C1 segment of cervical spinal cord (tissue), 14 donors: ENCODE results near the gene SH3RF3.
A peak's percentile ranks its signal among the peaks of the same experiment; 100 is the strongest.

Experiments
- DNase-seq, 14 donors: peaks; one replicate each; lab custom pipeline; 2025; lab: John Stamatoyannopoulos, UW

SH3RF3 gene

GRCh38 chr2:109238580-109238979, 109.6 kb downstream of the SH3RF3 start:
- DNase-seq: peak in 5 of 14 donors; percentile 14 to 62 (median 53)

GRCh38 chr2:109239720-109240119, 110.7 kb downstream of the SH3RF3 start:
- DNase-seq: no peak

GRCh38 chr2:109242210-109242653, 113.2 kb downstream of the SH3RF3 start:
- no peak for DNase-seq

GRCh38 chr2:109242654-109243331, 113.8 kb downstream of the SH3RF3 start:
- DNase-seq: peak in 2 of 14 donors; percentile 21 to 37

GRCh38 chr2:109243526-109244303, 114.7 kb downstream of the SH3RF3 start:
- no peak for DNase-seq

GRCh38 chr2:109244304-109244582, 115.2 kb downstream of the SH3RF3 start:
- DNase-seq: no peak

GRCh38 chr2:109244750-109245382, 115.9 kb downstream of the SH3RF3 start:
- no peak for DNase-seq

GRCh38 chr2:109246176-109246575, 117.2 kb downstream of the SH3RF3 start:
- no peak for DNase-seq

- DNase-seq: no peak
Observed at GRCh38 chr2:109246616-109247015, 117.6 kb downstream of the SH3RF3 start.

GRCh38 chr2:109247340-109247739, 118.3 kb downstream of the SH3RF3 start:
- DNase-seq: no peak

GRCh38 chr2:109247812-109248211, 118.8 kb downstream of the SH3RF3 start:
- DNase-seq: peak in 1 of 14 donors; percentile 35

- DNase-seq: no peak
Observed at GRCh38 chr2:109248590-109248989, 119.6 kb downstream of the SH3RF3 start.

GRCh38 chr2:109253217-109253616, 124.2 kb downstream of the SH3RF3 start:
- DNase-seq: no peak

- DNase-seq: no peak
Observed at GRCh38 chr2:109254174-109254904, 125.3 kb downstream of the SH3RF3 start.

GRCh38 chr2:109255654-109256053, 126.6 kb downstream of the SH3RF3 start:
- DNase-seq: no peak

- peak in 1 of 14 donors; percentile 17 for DNase-seq
Observed at GRCh38 chr2:109256111-109256510, 127.1 kb downstream of the SH3RF3 start.

GRCh38 chr2:109256921-109257320, 127.9 kb downstream of the SH3RF3 start:
- DNase-seq: peak in 2 of 14 donors; percentile 24 to 25

- DNase-seq: no peak
Observed at GRCh38 chr2:109257653-109258052, 128.6 kb downstream of the SH3RF3 start.

- DNase-seq: no peak
Observed at GRCh38 chr2:109258376-109258775, 129.4 kb downstream of the SH3RF3 start.

- DNase-seq: no peak
Observed at GRCh38 chr2:109258905-109259540, 130.0 kb downstream of the SH3RF3 start.

GRCh38 chr2:109259671-109260070, 130.7 kb downstream of the SH3RF3 start:
- DNase-seq: no peak
